Psoas muscle (tissue), 8 donors: ENCODE results near the gene VWC2L. TPM values are rescaled to one million over a fixed set of nuclear protein-coding genes. Genes with fewer than 3 reads are reported as not detected.

Experiments
- ATAC-seq, 4 donors: fragments of 200-7000 bp; cut with Tn5 transposase; one replicate each; pipeline ENCODE4 v1.9.1; 2020; ENCODE audit warnings: moderate library complexity in 3 of 4, mild to moderate bottlenecking in 2 of 4
- DNase-seq, 2 donors: peaks; one replicate each; pipeline ENCODE4 v3.0.0-alpha.2; 2020
- H3K27ac ChIP-seq: fragments of 200-600 bp; one replicate; pipeline ENCODE4 v1.8.0; 2022
- H3K27me3 ChIP-seq, 3 donors: fragments of 200-600 bp in 1 of 3; one replicate each; pipeline versions ENCODE4 v1.6.1 to v1.8.0; 2013 to 2022; ENCODE audit warnings: low read length in 2 of 3, mild to moderate bottlenecking in 2 of 3, moderate library complexity in 1 of 3; ENCODE audit not compliant: insufficient read depth in 3 of 3
- H3K36me3 ChIP-seq, 2 donors: fragments of 200-600 bp in 1 of 2; one replicate each; pipeline versions ENCODE4 v1.6.1 to v1.8.0; 2013 to 2022; ENCODE audit warnings: low read depth in 1 of 2, mild to moderate bottlenecking in 1 of 2, moderate library complexity in 1 of 2; ENCODE audit not compliant: insufficient read depth in 1 of 2
- H3K4me1 ChIP-seq: fragments of 200-600 bp; one replicate; pipeline ENCODE4 v1.8.0; 2022
- H3K4me3 ChIP-seq: fragments of 200-600 bp; one replicate; pipeline ENCODE4 v1.8.0; 2022; ENCODE audit warnings: mild to moderate bottlenecking
- H3K9me3 ChIP-seq: fragments of 200-600 bp; one replicate; pipeline ENCODE4 v1.8.0; 2022
- WGBS, 3 donors: extraction: QIAGEN DNeasy Blood & Tissue Kit; methylation state at CpG; one replicate each; pipeline versions ENCODE4 v1.1.6 to v1.1.7; 2013; 5-methylcytosine and 5-hydroxymethylcytosine counted together
- intact Hi-C, 2 donors: fragments of 100-400 bp; cut with DNase I; formaldehyde crosslinking; loops; one replicate each; pipeline versions ENCODE4 v1.11.0 to v1.14.2; 2022
- polyA plus RNA-seq, 3 donors: library from polyadenylated mRNA; stranded (reverse); fragments of 200-250 nt; gene quantifications; one replicate each; pipeline ENCODE4 v1.2.3, GENCODE V29; 2013
- total RNA-seq, 4 donors: library from RNA; stranded (reverse); fragmentation: NEBNext Ultra II Directional in 2 of 4; extraction: Animal tissue kit (Norgen Biotek cat#: 25700) in 2 of 4; gene quantifications; one replicate each; pipeline versions ENCODE4 v1.2.1 to v1.2.4, GENCODE V29; 2021 to 2023
- TF ChIP-seq, protein P1 (sequence below): fragments of 200-600 bp; IDR thresholded peaks from one replicate; pipeline ENCODE4 v1.8.0; 2022; ENCODE audit warnings: antibody characterized with exemption
- donor health status: healthy with polysubstance abuse.
- donor health status: DM: no; HTN: no; CAD: no; lungs with moderate emphysema.
- donor health status: Bipolar disorder and iron deficiency.
- donor health status: healthy.
- donor health status: DM: yes; HTN: yes; CAD: no.
- donor health status: DM: no; HTN: no; CAD: no.
- donor health status: DM: no; HTN: no; CAD: no.
- donor health status: DM: yes; HTN: yes; CAD: no.

VWC2L gene
- total and polyA plus RNA-seq, 7 donors, result 0.04 to 0.87 (median 0.51) TPM; not detected in 4

DNA sequence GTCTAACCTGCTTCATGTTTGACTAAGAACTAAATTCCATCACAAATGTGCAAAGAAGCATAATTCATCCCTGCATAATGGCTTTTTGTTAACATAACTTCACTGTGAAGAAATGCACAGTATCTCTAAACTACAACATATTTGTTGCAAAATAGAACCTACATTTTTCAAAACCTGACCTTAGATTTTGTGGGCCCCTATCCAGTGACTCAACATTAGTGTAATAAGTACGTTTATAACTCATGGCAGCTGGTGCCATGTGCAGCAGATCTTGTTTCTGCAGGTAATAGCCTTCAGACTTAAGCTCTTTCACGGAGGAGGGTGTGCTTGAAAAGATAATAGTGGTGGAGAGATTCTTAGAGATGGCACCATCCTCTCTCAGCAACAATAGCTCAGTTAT lies 28.6 kb upstream of the VWC2L start:
- DNase-seq, result no peak
- Histone ChIP-seq H3K4me1 (peaks cover 8% of the 10 kb centered on the region), H3K27me3 (no peaks in the 10 kb centered on the region), H3K36me3 (no peaks in the 10 kb centered on the region), H3K4me3 (no peak overlapping the region), H3K27ac (no peak overlapping the region), H3K9me3 (no peaks in the 10 kb centered on the region)
- TF ChIP-seq, protein P1, sequence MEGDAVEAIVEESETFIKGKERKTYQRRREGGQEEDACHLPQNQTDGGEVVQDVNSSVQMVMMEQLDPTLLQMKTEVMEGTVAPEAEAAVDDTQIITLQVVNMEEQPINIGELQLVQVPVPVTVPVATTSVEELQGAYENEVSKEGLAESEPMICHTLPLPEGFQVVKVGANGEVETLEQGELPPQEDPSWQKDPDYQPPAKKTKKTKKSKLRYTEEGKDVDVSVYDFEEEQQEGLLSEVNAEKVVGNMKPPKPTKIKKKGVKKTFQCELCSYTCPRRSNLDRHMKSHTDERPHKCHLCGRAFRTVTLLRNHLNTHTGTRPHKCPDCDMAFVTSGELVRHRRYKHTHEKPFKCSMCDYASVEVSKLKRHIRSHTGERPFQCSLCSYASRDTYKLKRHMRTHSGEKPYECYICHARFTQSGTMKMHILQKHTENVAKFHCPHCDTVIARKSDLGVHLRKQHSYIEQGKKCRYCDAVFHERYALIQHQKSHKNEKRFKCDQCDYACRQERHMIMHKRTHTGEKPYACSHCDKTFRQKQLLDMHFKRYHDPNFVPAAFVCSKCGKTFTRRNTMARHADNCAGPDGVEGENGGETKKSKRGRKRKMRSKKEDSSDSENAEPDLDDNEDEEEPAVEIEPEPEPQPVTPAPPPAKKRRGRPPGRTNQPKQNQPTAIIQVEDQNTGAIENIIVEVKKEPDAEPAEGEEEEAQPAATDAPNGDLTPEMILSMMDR, result no peak
- 39 to 44% (median 41%) methylated on average over 2 of the region's 2 CpGs for WGBS, 3 donors
- intact Hi-C loops, result no loop called here
- ATAC-seq, result no peak

DNA sequence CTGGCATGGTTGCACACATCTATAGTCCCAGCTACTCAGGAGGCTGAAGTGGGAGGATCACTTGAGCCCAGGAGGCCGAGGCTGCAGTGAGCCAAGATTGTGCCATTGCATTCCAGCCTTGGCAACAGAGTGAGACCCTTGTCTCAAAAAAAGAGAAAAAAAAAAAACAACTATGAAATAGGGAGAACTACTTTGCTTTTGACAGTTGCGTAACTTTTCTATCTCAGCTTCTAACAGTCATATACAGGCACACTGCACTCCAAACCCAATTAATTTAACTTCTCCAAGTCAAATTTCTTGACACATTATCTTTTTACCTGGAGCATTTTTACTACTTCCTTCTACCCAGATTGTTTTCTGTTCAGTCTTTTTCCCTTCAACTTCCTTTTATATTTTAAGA lies 24.1 kb upstream of the VWC2L start:
- no peak for DNase-seq
- Histone ChIP-seq H3K4me3 (no peak overlapping the region), H3K36me3 (no peaks in the 10 kb centered on the region), H3K27ac (no peak overlapping the region), H3K4me1 (no peaks in the 10 kb centered on the region), H3K9me3 (no peaks in the 10 kb centered on the region), H3K27me3 (no peaks in the 10 kb centered on the region)
- intact Hi-C loops, result no loop called here
- WGBS, 3 donors, result 71 to 89% (median 89%) methylated on average over 2 of the region's 2 CpGs
- TF ChIP-seq, protein P1, result no peak
- ATAC-seq, result no peak

DNA sequence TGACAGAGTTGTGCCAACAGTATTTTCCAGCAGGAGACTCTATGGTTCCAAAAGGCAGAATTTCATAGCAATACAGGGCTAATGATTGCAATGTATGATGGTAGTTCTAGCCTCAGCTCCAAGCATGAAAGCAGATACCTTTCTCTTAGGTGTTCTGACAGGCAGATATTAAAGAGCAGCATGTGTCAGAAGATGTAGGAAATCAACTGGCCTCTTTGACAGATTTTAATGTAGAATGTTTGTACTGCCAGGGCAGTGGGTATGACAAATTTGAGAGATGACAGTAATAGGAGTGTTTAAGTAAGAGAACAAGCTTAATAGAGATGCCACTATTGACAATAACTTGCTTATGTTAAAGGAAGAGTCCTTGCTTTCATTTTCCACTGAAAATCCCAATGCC lies 21.5 kb upstream of the VWC2L start:
- DNase-seq (no peak), ATAC-seq (no peak)
- Histone ChIP-seq H3K27me3 (no peaks in the 10 kb centered on the region), H3K27ac (no peak overlapping the region), H3K9me3 (no peaks in the 10 kb centered on the region), H3K36me3 (no peaks in the 10 kb centered on the region), H3K4me1 (no peaks in the 10 kb centered on the region), H3K4me3 (no peak overlapping the region)
- intact Hi-C loops, result no loop called here
- TF ChIP-seq, protein P1, result no peak

DNA sequence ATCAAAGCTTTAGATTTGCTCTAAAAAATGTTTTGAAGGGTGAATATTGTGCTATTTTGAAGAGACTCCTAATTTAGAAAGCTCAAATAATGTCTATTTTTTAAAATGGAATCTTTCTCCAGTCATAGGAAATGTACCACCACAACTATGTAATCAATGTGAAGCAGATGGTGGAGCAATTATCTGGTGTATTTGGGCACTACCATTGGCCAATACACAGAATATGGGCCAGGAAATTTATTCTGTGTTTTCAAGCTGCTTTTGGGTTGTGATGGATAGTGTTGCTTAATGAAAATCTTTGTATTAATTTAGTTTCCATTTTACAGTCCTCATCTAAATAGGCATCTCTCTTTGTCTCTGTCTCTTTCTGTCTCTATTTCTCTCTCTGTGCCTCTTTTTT lies 17.1 kb upstream of the VWC2L start:
- Histone ChIP-seq H3K4me3 (no peak overlapping the region), H3K9me3 (no peaks in the 10 kb centered on the region), H3K4me1 (no peaks in the 10 kb centered on the region), H3K36me3 (no peaks in the 10 kb centered on the region), H3K27ac (no peak overlapping the region), H3K27me3 (no peaks in the 10 kb centered on the region)
- TF ChIP-seq, protein P1, result no peak
- ATAC-seq (no peak), DNase-seq (no peak)
- intact Hi-C loops, result no loop called here

DNA sequence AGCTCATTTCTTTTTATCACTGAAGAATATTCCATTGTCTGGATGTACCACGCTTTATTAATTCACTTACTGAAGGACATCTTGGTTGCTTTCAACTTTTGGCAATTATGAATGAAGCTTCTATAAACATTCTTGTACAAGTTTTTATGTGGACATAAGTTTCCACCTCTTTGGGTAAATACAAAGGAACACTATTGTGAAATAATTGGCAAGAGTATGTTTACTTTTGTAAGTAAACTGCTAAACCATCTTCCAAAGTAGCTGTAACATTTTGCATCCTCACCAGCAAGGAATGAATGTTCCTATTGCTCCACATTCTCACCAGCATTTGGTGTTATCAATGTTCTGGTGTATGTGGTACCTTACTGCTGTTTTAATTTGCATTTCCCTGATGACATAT lies 15.8 kb upstream of the VWC2L start:
- TF ChIP-seq, protein P1, result no peak
- no peaks in the 10 kb centered on the region for H3K9me3 ChIP-seq
- ATAC-seq, result no peak
- no peaks in the 10 kb centered on the region for H3K27me3 ChIP-seq
- DNase-seq, result no peak
- H3K4me3 ChIP-seq, result no peak overlapping the region
- H3K4me1 ChIP-seq, result no peaks in the 10 kb centered on the region
- no peaks in the 10 kb centered on the region for H3K36me3 ChIP-seq
- intact Hi-C loops, result no loop called here
- 88 to 95% (median 95%) methylated on average over 1 of the region's 1 CpG for WGBS, 3 donors
- H3K27ac ChIP-seq, result no peak overlapping the region
